ENCODE results near the gene NPEPL1. TPM values are rescaled to one million over a fixed set of nuclear protein-coding genes. Genes with fewer than 3 reads are reported as not detected.

Gene NPEPL1
- total RNA-seq, 1 donor from 2014 or later, result 7.5 TPM

GRCh38 chr20:58658760-58659159 lies 33.8 kb upstream of the NPEPL1 start:
- no peak for DNase-seq

GRCh38 chr20:58659841-58660240 lies 32.8 kb upstream of the NPEPL1 start:
- DNase-seq, result no peak

GRCh38 chr20:58660855-58661597 lies 31.6 kb upstream of the NPEPL1 start:
- DNase-seq, result no peak

- no peak for DNase-seq
Measured at GRCh38 chr20:58661598-58662473, 30.8 kb upstream of the NPEPL1 start.

- DNase-seq, result no peak
Measured at GRCh38 chr20:58664331-58664730, 28.3 kb upstream of the NPEPL1 start.

GRCh38 chr20:58664883-58665282 lies 27.7 kb upstream of the NPEPL1 start:
- no peak for DNase-seq

- no peak for DNase-seq
Measured at GRCh38 chr20:58665606-58666005, 27.0 kb upstream of the NPEPL1 start.

GRCh38 chr20:58666702-58667101 lies 25.9 kb upstream of the NPEPL1 start:
- no peak for DNase-seq

GRCh38 chr20:58667975-58668374 lies 24.6 kb upstream of the NPEPL1 start:
- no peak for DNase-seq

- DNase-seq, result no peak
Measured at GRCh38 chr20:58668901-58669286, 23.7 kb upstream of the NPEPL1 start.

- DNase-seq, result no peak
Measured at GRCh38 chr20:58669287-58670006, 23.2 kb upstream of the NPEPL1 start.

- no peak for DNase-seq
Measured at GRCh38 chr20:58670102-58670501, 22.5 kb upstream of the NPEPL1 start.

GRCh38 chr20:58670659-58671058 lies 21.9 kb upstream of the NPEPL1 start:
- DNase-seq, result no peak

- no peak for DNase-seq
Measured at GRCh38 chr20:58673119-58673518, 19.5 kb upstream of the NPEPL1 start.

- no peak for DNase-seq
Measured at GRCh38 chr20:58675146-58675584, 17.4 kb upstream of the NPEPL1 start.

- no peak for DNase-seq
Measured at GRCh38 chr20:58675641-58676040, 17.0 kb upstream of the NPEPL1 start.

- no peak for DNase-seq
Measured at GRCh38 chr20:58676161-58676560, 16.4 kb upstream of the NPEPL1 start.

- no peak for DNase-seq
Measured at GRCh38 chr20:58677079-58677604, 15.5 kb upstream of the NPEPL1 start.

- DNase-seq, result no peak
Measured at GRCh38 chr20:58677808-58678207, 14.8 kb upstream of the NPEPL1 start.

GRCh38 chr20:58678806-58679205 lies 13.8 kb upstream of the NPEPL1 start:
- no peak for DNase-seq

- DNase-seq, result no peak
Measured at GRCh38 chr20:58682656-58683531, 9.7 kb upstream of the NPEPL1 start.

- DNase-seq, result no peak
Measured at GRCh38 chr20:58684291-58684690, 8.3 kb upstream of the NPEPL1 start.
